IMR-90 (cell line): ENCODE results near the gene TELO2. TPM values are rescaled to one million over a fixed set of nuclear protein-coding genes. Genes with fewer than 3 reads are reported as not detected.

Experiments used
- ATAC-seq: fragments of 200-7000 bp; cut with Tn5 transposase; 2 replicates; pipeline ENCODE4 v1.9.1; 2020; ENCODE audit warnings: low read depth, mild to moderate bottlenecking, moderate library complexity
- BruUV-seq: library from RNA; stranded (reverse); fragments of 400-500 nt; replicated peaks from 2 replicates; lab custom pipeline; 2021; lab: Mats Ljungman, UMichigan
- CTCF ChIA-PET: fragments of 300-600 bp; formaldehyde crosslinking; extraction: SDS; loops from one replicate; lab custom pipeline; 2021; ENCODE audit warnings: antibody characterized with exemption; lab: Yijun Ruan, JAX
- POLR2A ChIA-PET: fragments of 300-600 bp; sonication (Branson Sonifier 250); formaldehyde crosslinking; loops from one replicate; lab custom pipeline; 2022; ENCODE audit warnings: antibody characterized with exemption; ENCODE audit not compliant: unreplicated experiment; lab: Charles Lee
- DNase-seq: peaks from one replicate; pipeline ENCODE4 v3.0.0; 2013
- H2AFZ ChIP-seq: replicated peaks from 2 replicates; pipeline ENCODE3; 2013; ENCODE audit warnings: low read length, mild to moderate bottlenecking; ENCODE audit not compliant: poor library complexity
- H2AK5ac ChIP-seq: 2 replicates; pipeline ENCODE4 v1.6.1; 2013; ENCODE audit warnings: low read depth, low read length, inconsistent platforms
- H2AK9ac ChIP-seq: replicated peaks from 2 replicates; pipeline ENCODE3; 2013; ENCODE audit warnings: mild to moderate bottlenecking, low read depth, low read length, moderate library complexity; ENCODE audit not compliant: poor library complexity
- H2BK120ac ChIP-seq: 2 replicates; pipeline ENCODE4 v1.6.1; 2013; ENCODE audit warnings: low read depth, low read length, inconsistent platforms
- H2BK15ac ChIP-seq: 3 replicates; pipeline ENCODE4 v1.6.1; 2013; ENCODE audit warnings: low read depth, low read length, inconsistent platforms
- H2BK20ac ChIP-seq: 2 replicates; pipeline ENCODE4 v1.6.1; 2013; ENCODE audit warnings: low read depth, mild to moderate bottlenecking, inconsistent platforms, low read length, moderate library complexity
- H2BK5ac ChIP-seq: 2 replicates; pipeline ENCODE4 v1.6.1; 2013; ENCODE audit warnings: mild to moderate bottlenecking, low read depth, low read length, inconsistent platforms; ENCODE audit not compliant: poor library complexity, severe bottlenecking
- H3K14ac ChIP-seq: replicated peaks from 2 replicates; pipeline ENCODE4 v1.6.1; 2013; ENCODE audit warnings: low read depth, low read length, inconsistent platforms
- H3K18ac ChIP-seq: 2 replicates; pipeline ENCODE4 v1.6.1; 2013; ENCODE audit warnings: low read depth, low read length, control low read depth
- H3K23ac ChIP-seq: 2 replicates; pipeline ENCODE4 v1.6.1; 2013; ENCODE audit warnings: low read depth, low read length, inconsistent platforms
- H3K27ac ChIP-seq: 2 replicates; pipeline ENCODE4 v1.5.1; 2013; ENCODE audit warnings: mild to moderate bottlenecking, control low read depth, low read length; ENCODE audit not compliant: insufficient read depth
- H3K27me3 ChIP-seq: 2 replicates; pipeline ENCODE4 v1.6.1; 2013; ENCODE audit warnings: low read length; ENCODE audit not compliant: control insufficient read depth, insufficient read depth
- H3K36me3 ChIP-seq: 2 replicates; pipeline ENCODE4 v1.6.1; 2013; ENCODE audit warnings: low read length, mixed read lengths; ENCODE audit not compliant: control insufficient read depth, insufficient read depth
- H3K4ac ChIP-seq: 2 replicates; pipeline ENCODE4 v1.6.1; 2013; ENCODE audit warnings: low read depth, low read length, inconsistent platforms
- H3K4me1 ChIP-seq: 2 replicates; pipeline ENCODE4 v1.6.1; 2013; ENCODE audit warnings: low read length, mixed read lengths; ENCODE audit not compliant: control insufficient read depth, insufficient read depth
- H3K4me2 ChIP-seq: 2 replicates; pipeline ENCODE4 v1.6.1; 2013; ENCODE audit warnings: low read depth, mild to moderate bottlenecking, control low read depth, low read length, moderate library complexity
- H3K4me3 ChIP-seq: 2 replicates; pipeline ENCODE4 v1.5.1; 2013; ENCODE audit warnings: low read depth, mild to moderate bottlenecking, control low read depth, low read length, moderate library complexity; ENCODE audit not compliant: insufficient read depth
- H3K56ac ChIP-seq: 2 replicates; pipeline ENCODE4 v1.6.1; 2013; ENCODE audit warnings: low read length, inconsistent platforms; ENCODE audit not compliant: insufficient read depth; ENCODE audit errors: extremely low read depth
- H3K79me1 ChIP-seq, 2 experiments: 2 replicates each; pipeline ENCODE4 v1.6.1; 2013; ENCODE audit warnings: low read length in 2 of 2, inconsistent platforms in 1 of 2, low read depth in 1 of 2
- H3K9ac ChIP-seq: 2 replicates; pipeline ENCODE4 v1.6.1; 2013; ENCODE audit warnings: low read depth, low read length, control low read depth
- H3K9me1 ChIP-seq: 2 replicates; pipeline ENCODE4 v1.6.1; 2013; ENCODE audit warnings: low read length, inconsistent platforms; ENCODE audit not compliant: insufficient read depth
- H3K9me3 ChIP-seq: 2 replicates; pipeline ENCODE4 v1.6.1; 2013; ENCODE audit warnings: low read length; ENCODE audit not compliant: control insufficient read depth, insufficient read depth
- H4K20me1 ChIP-seq: 2 replicates; pipeline ENCODE4 v1.6.1; 2013; ENCODE audit warnings: low read length, inconsistent platforms; ENCODE audit not compliant: insufficient read depth
- H4K5ac ChIP-seq: 2 replicates; pipeline ENCODE4 v1.6.1; 2013; ENCODE audit warnings: mild to moderate bottlenecking, low read depth, low read length, control low read depth
- H4K8ac ChIP-seq, 2 experiments: 2 replicates each; pipeline ENCODE4 v1.6.1; 2013; ENCODE audit warnings: low read depth in 2 of 2, low read length in 2 of 2, control low read depth in 1 of 2, inconsistent platforms in 1 of 2
- H4K91ac ChIP-seq: 2 replicates; pipeline ENCODE4 v1.6.1; 2013; ENCODE audit warnings: low read depth, low read length, inconsistent platforms; ENCODE audit not compliant: insufficient read depth
- NFE2L2 ChIP-seq: fragments of 150-350 bp; IDR thresholded peaks from 2 replicates; pipeline ENCODE4 v1.6.1; 2016; ENCODE audit warnings: low read depth, mild to moderate bottlenecking, low read length
- WGBS, 2 experiments: methylation state at CpG; one replicate each; pipeline versions ENCODE4 v1.1.5 to v1.1.7; 2013; ENCODE audit warnings: missing lambda C conversion rate in 2 of 2; ENCODE audit not compliant: insufficient read length in 1 of 2; ENCODE audit errors: extremely low coverage in 2 of 2; 5-methylcytosine and 5-hydroxymethylcytosine counted together
- dilution Hi-C: fragments of 300-500 bp; cut with HindIII; formaldehyde crosslinking; loops from one replicate; pipeline ENCODE4 v1.14.3; 2018; ENCODE audit warnings: low sequenced_read_pairs; ENCODE audit not compliant: unreplicated experiment
- in situ Hi-C: fragments of 300-500 bp; cut with MboI; formaldehyde crosslinking; loops from 3 replicates; pipeline ENCODE4 v1.14.3; 2019; ENCODE audit warnings: low sequenced_read_pairs, inconsistent platforms, mixed read lengths
- intact Hi-C: fragments of 100-400 bp; cut with micrococcal nuclease; formaldehyde crosslinking; loops from 2 replicates; pipeline ENCODE4 v1.10.0; 2022
- polyA plus RNA-seq, 3 experiments: library from polyadenylated mRNA; depleted of rRNA; stranded (reverse); fragments of >200 nt; gene quantifications; 2 replicates each; pipeline ENCODE4 v1.2.3, GENCODE V29; 2012; ENCODE audit warnings: low replicate concordance in 1 of 3
- total RNA-seq: library from RNA; depleted of rRNA; stranded (reverse); fragments of >200 nt; gene quantifications from 2 replicates; pipeline ENCODE4 v1.2.3, GENCODE V29; 2012

Gene TELO2
- total and polyA plus RNA-seq, 2 of the 4 experiments (the other 2 are of a cell fraction): 6.6 to 26.6 TPM

- Histone ChIP-seq H3K9me3 (no peaks in the 10 kb centered on the region), H3K18ac (no peak overlapping the region), H3K27me3 (no peaks in the 10 kb centered on the region), H3K4me1 (0 out of 2 replicates have a peak, but pooled peaks cover 4% of the 10 kb centered on the region), H2BK5ac (no peak overlapping the region), H2BK120ac (no peak overlapping the region), H4K5ac (no peak overlapping the region), H3K4me2 (no peak overlapping the region), H3K14ac (no peak overlapping the region), H4K91ac (no peak overlapping the region), H2BK20ac (no peak overlapping the region), H2BK15ac (no peak overlapping the region), H3K56ac (no peak overlapping the region), H3K36me3 (peaks cover 5% of the 10 kb centered on the region; the same call in 1 of the 2 replicates), H2AK5ac (no peak overlapping the region), H3K27ac (no peak overlapping the region), H4K8ac (no peak overlapping the region), H4K20me1 (peaks cover 46% of the 10 kb centered on the region), H3K9me1 (peaks cover 14% of the 10 kb centered on the region), H3K23ac (no peak overlapping the region), H2AK9ac (peak overlapping the region; percentile 69), H3K4me3 (no peak overlapping the region), H3K4ac (no peak overlapping the region), H3K79me1 (peaks cover 32 to 72% of the 10 kb centered on the region in 2 experiments), H2AFZ (no peak overlapping the region), H3K9ac (no peak overlapping the region)
- no peak for TF ChIP-seq NFE2L2
- POLR2A ChIA-PET: no interaction called here
- DNase-seq (no peak), ATAC-seq (no peak)
- dilution Hi-C loops: no loop called here
- CTCF ChIA-PET: interaction anchor here (0.6 kb wide), 1 partner anchor 47 kb away, joined by 3 read pairs; no protein-coding TSS in a partner anchor
- intact Hi-C loops: loop anchor here (10.0 kb wide), 1 partner anchor 45 kb away; the partner anchor contains the start of gene UQCC4
- in situ Hi-C loops: no loop called here
- 84% methylated on average over 19 of the region's 20 CpGs; no CpG with 5 or more reads in 1 of the 2 experiments for WGBS, 2 experiments
- BruUV-seq: no TSS peak
These were observed 23.4 kb upstream of the TELO2 start for GRCh38 chr16:1469693-1470201.
